ENCODE results near the gene COL18A1. TPM values are rescaled to one million over a fixed set of nuclear protein-coding genes. Genes with fewer than 3 reads are reported as not detected.

Gene COL18A1
- polyA plus RNA-seq, 1 donor (not counting 4 experiments of a cell fraction or from before 2014, with no cell fraction given), result 13.0 TPM

GRCh38 chr21:45516671-45517151 lies 111.7 kb downstream of the COL18A1 start:
- TF ChIP-seq EZH2 (IDR thresholded peaks at IDR 0.05; ENCODE audit: low read length), result no peak
- TF ChIP-seq, protein P1, sequence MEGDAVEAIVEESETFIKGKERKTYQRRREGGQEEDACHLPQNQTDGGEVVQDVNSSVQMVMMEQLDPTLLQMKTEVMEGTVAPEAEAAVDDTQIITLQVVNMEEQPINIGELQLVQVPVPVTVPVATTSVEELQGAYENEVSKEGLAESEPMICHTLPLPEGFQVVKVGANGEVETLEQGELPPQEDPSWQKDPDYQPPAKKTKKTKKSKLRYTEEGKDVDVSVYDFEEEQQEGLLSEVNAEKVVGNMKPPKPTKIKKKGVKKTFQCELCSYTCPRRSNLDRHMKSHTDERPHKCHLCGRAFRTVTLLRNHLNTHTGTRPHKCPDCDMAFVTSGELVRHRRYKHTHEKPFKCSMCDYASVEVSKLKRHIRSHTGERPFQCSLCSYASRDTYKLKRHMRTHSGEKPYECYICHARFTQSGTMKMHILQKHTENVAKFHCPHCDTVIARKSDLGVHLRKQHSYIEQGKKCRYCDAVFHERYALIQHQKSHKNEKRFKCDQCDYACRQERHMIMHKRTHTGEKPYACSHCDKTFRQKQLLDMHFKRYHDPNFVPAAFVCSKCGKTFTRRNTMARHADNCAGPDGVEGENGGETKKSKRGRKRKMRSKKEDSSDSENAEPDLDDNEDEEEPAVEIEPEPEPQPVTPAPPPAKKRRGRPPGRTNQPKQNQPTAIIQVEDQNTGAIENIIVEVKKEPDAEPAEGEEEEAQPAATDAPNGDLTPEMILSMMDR (optimal IDR thresholded peaks at IDR 0.05 in 1 of 3, IDR thresholded peaks at IDR 0.05 in 1 of 3, conservative IDR thresholded peaks at IDR 0.05 in 1 of 3; ENCODE audit: extremely low read depth in 1 of 3, insufficient read depth in 2 of 3, low read length in 3 of 3), result no peak
- dilution Hi-C loops (cut with MboI; ENCODE audit: extremely low pct_ligation_motif_present, low sequenced_read_pairs), result no loop called here
- FAIRE-seq, result no peak

DNA sequence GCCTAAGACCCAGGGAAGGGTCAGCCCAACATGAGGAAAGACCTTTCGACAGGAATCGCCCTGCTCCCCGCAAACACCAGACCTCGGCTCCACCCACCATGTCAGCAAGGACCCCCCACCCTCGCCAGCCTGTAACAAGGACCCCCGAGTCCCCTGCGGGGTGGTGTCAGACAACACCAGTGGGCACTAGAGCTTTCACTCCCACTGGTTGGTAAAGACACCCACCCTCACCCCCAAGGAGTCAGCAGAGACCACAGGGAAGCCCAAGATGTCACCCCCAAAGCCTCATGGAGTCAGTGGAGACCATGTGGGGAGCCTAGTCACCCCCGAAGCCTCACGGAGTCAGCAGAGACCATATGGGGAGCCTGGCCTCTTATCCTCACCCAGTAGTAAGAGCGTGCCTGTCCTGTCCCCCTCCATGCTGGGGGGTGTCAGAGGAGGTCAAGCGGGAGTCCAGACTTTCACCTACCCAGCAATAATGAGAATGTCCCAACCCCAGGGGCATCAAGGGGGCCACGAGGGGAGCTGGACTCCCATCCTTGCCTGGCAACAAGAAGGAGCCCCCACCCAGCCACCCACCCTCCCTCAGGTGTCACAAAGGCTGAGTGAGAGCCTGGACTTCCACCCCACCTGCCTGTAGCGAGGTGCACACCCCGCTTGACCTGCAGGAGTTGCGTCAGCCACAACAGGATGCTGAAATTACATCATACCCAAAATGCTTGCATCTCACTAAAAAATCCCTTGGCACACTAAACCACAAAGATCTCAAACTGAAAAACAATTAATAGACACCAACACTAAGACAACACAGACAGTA lies 112.5 kb downstream of the COL18A1 start:
- Histone ChIP-seq H3K9me3 (ENCODE audit: control insufficient read depth, low read depth, low read length) (no peaks in the 10 kb centered on the region), H3K9me1 (ENCODE audit: control insufficient read depth, extremely low read depth, insufficient read depth, low read length) (no peaks in the 10 kb centered on the region), H3K36me3 (ENCODE audit: control insufficient read depth in 2 of 2, extremely low read depth in 1 of 2, insufficient read depth in 2 of 2, low read length in 2 of 2) (peaks cover 0 to 5% of the 10 kb centered on the region in 2 experiments), H3K79me2 (ENCODE audit: control insufficient read depth, insufficient read depth, low read length) (no peaks in the 10 kb centered on the region), H3K4me1 (ENCODE audit: control insufficient read depth, extremely low read depth, insufficient read depth, low read length) (no peaks in the 10 kb centered on the region), H4K20me1 (ENCODE audit: control insufficient read depth, extremely low read depth, insufficient read depth, low read length) (no peaks in the 10 kb centered on the region), H3K27ac (ENCODE audit: control insufficient read depth, insufficient read depth, low read length) (no peak overlapping the region), H3K27me3 (ENCODE audit: control insufficient read depth, extremely low read depth, insufficient read depth, low read length) (no peaks in the 10 kb centered on the region), H3K4me2 (ENCODE audit: control insufficient read depth, extremely low read depth, insufficient read depth, low read depth, low read length) (no peak overlapping the region), H2AFZ (ENCODE audit: control insufficient read depth, low read length) (no peak overlapping the region), H3K4me3 (ENCODE audit: control insufficient read depth in 2 of 3, extremely low read depth in 1 of 3, insufficient read depth in 2 of 3, low read depth in 1 of 3, low read length in 3 of 3) (no peak overlapping the region), H3K9ac (ENCODE audit: control insufficient read depth, extremely low read depth, insufficient read depth, low read length) (no peak overlapping the region)
- dilution Hi-C loops (cut with MboI; ENCODE audit: extremely low pct_ligation_motif_present, low sequenced_read_pairs), result no loop called here
- FAIRE-seq (no peak), DNase-seq (ENCODE audit: low read depth, low spot score) (no peak)
- TF ChIP-seq, protein P1 (optimal IDR thresholded peaks at IDR 0.05 in 1 of 3, IDR thresholded peaks at IDR 0.05 in 1 of 3, conservative IDR thresholded peaks at IDR 0.05 in 1 of 3; ENCODE audit: extremely low read depth in 1 of 3, insufficient read depth in 2 of 3, low read length in 3 of 3), result no peak
- no peak for TF ChIP-seq EZH2 (IDR thresholded peaks at IDR 0.05; ENCODE audit: low read length)

More at GRCh38 chr21:45516671-45517151, 111.7 kb downstream of the COL18A1 start:
- no peaks in the 10 kb centered on the region for H3K4me1 ChIP-seq (ENCODE audit: control insufficient read depth, extremely low read depth, insufficient read depth, low read length)
- H3K9ac ChIP-seq (ENCODE audit: control insufficient read depth, extremely low read depth, insufficient read depth, low read length), result no peak overlapping the region
- no peaks in the 10 kb centered on the region for H3K79me2 ChIP-seq (ENCODE audit: control insufficient read depth, insufficient read depth, low read length)
- no peak overlapping the region for H3K27ac ChIP-seq (ENCODE audit: control insufficient read depth, insufficient read depth, low read length)
- no peak overlapping the region for H3K4me3 ChIP-seq (ENCODE audit: control insufficient read depth in 2 of 3, extremely low read depth in 1 of 3, insufficient read depth in 2 of 3, low read depth in 1 of 3, low read length in 3 of 3)
- H3K27me3 ChIP-seq (ENCODE audit: control insufficient read depth, extremely low read depth, insufficient read depth, low read length), result no peaks in the 10 kb centered on the region
- no peak for DNase-seq (ENCODE audit: low read depth, low spot score)
- no peaks in the 10 kb centered on the region for H4K20me1 ChIP-seq (ENCODE audit: control insufficient read depth, extremely low read depth, insufficient read depth, low read length)
- H3K4me2 ChIP-seq (ENCODE audit: control insufficient read depth, extremely low read depth, insufficient read depth, low read depth, low read length), result no peak overlapping the region
- peaks cover 0 to 5% of the 10 kb centered on the region in 2 experiments for H3K36me3 ChIP-seq (ENCODE audit: control insufficient read depth in 2 of 2, extremely low read depth in 1 of 2, insufficient read depth in 2 of 2, low read length in 2 of 2)
- H3K9me3 ChIP-seq (ENCODE audit: control insufficient read depth, low read depth, low read length), result no peaks in the 10 kb centered on the region
- H3K9me1 ChIP-seq (ENCODE audit: control insufficient read depth, extremely low read depth, insufficient read depth, low read length), result no peaks in the 10 kb centered on the region
- H2AFZ ChIP-seq (ENCODE audit: control insufficient read depth, low read length), result no peak overlapping the region

Data from keratinocyte (primary cell).